ENCODE results near the gene DBH. TPM values are rescaled to one million over a fixed set of nuclear protein-coding genes. Genes with fewer than 3 reads are reported as not detected.

DBH gene
- total RNA-seq, 4 donors from 2014 or later: 0.11 to 0.15 TPM; not detected in 2

- no peak for TF ChIP-seq POLR2A (IDR thresholded peaks at IDR 0.05)
- no peak for TF ChIP-seq CTCF (IDR thresholded peaks at IDR 0.05)
- 91 to 95% methylated on average over 17 to 18 of the region's 20 CpGs for WGBS, 2 donors
- no peaks in the 10 kb centered on the region for H3K36me3 ChIP-seq
These were observed 7.2 kb downstream of the DBH start for GRCh38 chr9:133643362-133643755.

GRCh38 chr9:133643978-133644760 lies 8.0 kb downstream of the DBH start:
- Histone ChIP-seq H3K27me3 (no peaks in the 10 kb centered on the region), H3K36me3 (no peaks in the 10 kb centered on the region), H3K4me1 (no peaks in the 10 kb centered on the region), H3K9me3 (no peaks in the 10 kb centered on the region), H3K4me3 (replicated peaks in 1 of 3) (no peak overlapping the region), H3K27ac (no peak overlapping the region)
- intact Hi-C loops (cut with DNase I): no loop called here
- WGBS, 2 donors: 83% methylated on average over 20 to 22 of the region's 23 CpGs
- DNase-seq: no peak
- TF ChIP-seq POLR2A (IDR thresholded peaks at IDR 0.05) (no peak), CTCF (IDR thresholded peaks at IDR 0.05) (no peak)

More at GRCh38 chr9:133643362-133643755, 7.2 kb downstream of the DBH start:
- no peak overlapping the region for H3K27ac ChIP-seq
- no peak overlapping the region for H3K4me3 ChIP-seq (replicated peaks in 1 of 3)
- no peak for DNase-seq
- H3K9me3 ChIP-seq: no peaks in the 10 kb centered on the region
- H3K4me1 ChIP-seq: no peaks in the 10 kb centered on the region
- intact Hi-C loops (cut with DNase I): no loop called here
- no peaks in the 10 kb centered on the region for H3K27me3 ChIP-seq

- intact Hi-C loops (cut with DNase I): no loop called here
- Histone ChIP-seq H3K4me3 (replicated peaks in 1 of 3) (no peak overlapping the region), H3K4me1 (no peaks in the 10 kb centered on the region), H3K9me3 (no peaks in the 10 kb centered on the region), H3K27ac (no peak overlapping the region), H3K27me3 (no peaks in the 10 kb centered on the region), H3K36me3 (no peaks in the 10 kb centered on the region)
- 66 to 81% methylated on average over 10 of the region's 10 CpGs for WGBS, 2 donors
- no peak for DNase-seq
- TF ChIP-seq POLR2A (IDR thresholded peaks at IDR 0.05) (no peak), CTCF (IDR thresholded peaks at IDR 0.05) (no peak)
These were observed 9.0 kb downstream of the DBH start for GRCh38 chr9:133645021-133645765.

- no peak for TF ChIP-seq CTCF (IDR thresholded peaks at IDR 0.05)
- TF ChIP-seq POLR2A (IDR thresholded peaks at IDR 0.05): no peak
- DNase-seq: no peak
- 70 to 71% methylated on average over 7 of the region's 7 CpGs for WGBS, 2 donors
- intact Hi-C loops (cut with DNase I): no loop called here
- no peaks in the 10 kb centered on the region for H3K4me1 ChIP-seq
- H3K27ac ChIP-seq: no peak overlapping the region
- H3K4me3 ChIP-seq (replicated peaks in 1 of 3): no peak overlapping the region
- no peaks in the 10 kb centered on the region for H3K27me3 ChIP-seq
- no peaks in the 10 kb centered on the region for H3K9me3 ChIP-seq
- H3K36me3 ChIP-seq: no peaks in the 10 kb centered on the region
These were observed 11.0 kb downstream of the DBH start for GRCh38 chr9:133647148-133647547.
